Right atrium auricular region (tissue), 2 donors: Measurements from ENCODE around the gene ITGB3BP. TPM values are rescaled to one million over a fixed set of nuclear protein-coding genes. Genes with fewer than 3 reads are reported as not detected.
"Not testable (repeated sequence)": the region's sequence is repeated elsewhere in the genome, so short reads cannot be mapped to it uniquely, and the experiment has no call there.

Source experiments
- DNase-seq: peaks from one replicate; pipeline ENCODE4 v3.0.0-alpha.2; 2019; ENCODE audit warnings: low spot score
- H3K27ac ChIP-seq, 2 donors: fragments of 200-600 bp; sonication (generic); 1 replicate in 1 of 2; 2 replicates in 1 of 2; pipeline ENCODE4 v1.5.1; 2016 to 2019
- H3K27me3 ChIP-seq, 2 donors: fragments of 200-600 bp; sonication (generic); one replicate each; pipeline versions ENCODE4 v1.5.1 to v1.6.0; 2017 to 2019
- H3K36me3 ChIP-seq: fragments of 200-600 bp; sonication (generic); one replicate; pipeline ENCODE4 v1.5.1; 2016
- H3K4me1 ChIP-seq, 2 donors: fragments of 200-600 bp; sonication (generic); one replicate each; pipeline versions ENCODE4 v1.5.1 to v1.6.0; 2017 to 2019
- H3K4me3 ChIP-seq, 2 donors: fragments of 200-600 bp; sonication (generic); 1 replicate in 1 of 2; 2 replicates in 1 of 2; pipeline ENCODE4 v1.5.1; 2017 to 2019; ENCODE audit warnings: mild to moderate bottlenecking in 1 of 2, moderate library complexity in 1 of 2
- H3K9me3 ChIP-seq, 2 donors: fragments of 200-600 bp; sonication (generic); one replicate each; pipeline ENCODE4 v1.5.1; 2019
- CTCF ChIP-seq, 2 donors: fragments of 200-600 bp; sonication (generic); IDR thresholded peaks; one replicate each; pipeline ENCODE4 v1.5.1; 2019; ENCODE audit warnings: antibody characterized with exemption in 2 of 2
- total RNA-seq, 2 donors: library from RNA; depleted of rRNA; stranded (reverse); fragments of >200 nt; gene quantifications; one replicate each; pipeline ENCODE4 v1.1.0, GENCODE V29; 2016

Gene ITGB3BP
- total RNA-seq, 2 donors from 2014 or later: 5.0 to 5.7 TPM

GRCh38 chr1:63475761-63476160, 47.3 kb downstream of the ITGB3BP start:
- no peak for TF ChIP-seq CTCF (IDR thresholded peaks at IDR 0.05)
- H3K9me3 ChIP-seq: no peaks in the 10 kb centered on the region

GRCh38 chr1:63468683-63469082, 54.3 kb downstream of the ITGB3BP start:
- not testable (repeated sequence) for H3K4me3 ChIP-seq, H3K27me3 ChIP-seq, H3K36me3 ChIP-seq, H3K4me1 ChIP-seq, DNase-seq, H3K9me3 ChIP-seq, H3K27ac ChIP-seq

More at GRCh38 chr1:63475761-63476160, 47.3 kb downstream of the ITGB3BP start:
- no peaks in the 10 kb centered on the region for H3K36me3 ChIP-seq
- DNase-seq: no peak
- H3K4me1 ChIP-seq: no peaks in the 10 kb centered on the region
- no peak overlapping the region for H3K27ac ChIP-seq
- H3K27me3 ChIP-seq: no peaks in the 10 kb centered on the region
- H3K4me3 ChIP-seq: no peak overlapping the region

- Histone ChIP-seq H3K36me3 (no peaks in the 10 kb centered on the region), H3K27ac (no peak overlapping the region)
These were observed 56.3 kb downstream of the ITGB3BP start for GRCh38 chr1:63466759-63467158.

GRCh38 chr1:63466181-63466580, 56.8 kb downstream of the ITGB3BP start:
- H3K36me3 ChIP-seq: no peaks in the 10 kb centered on the region
- H3K9me3 ChIP-seq: peaks cover 0 to 10% of the 10 kb centered on the region in 2 donors
- H3K4me1 ChIP-seq: no peaks in the 10 kb centered on the region
- no peak for DNase-seq
- H3K27me3 ChIP-seq: no peaks in the 10 kb centered on the region
- no peak overlapping the region for H3K4me3 ChIP-seq
- H3K27ac ChIP-seq: no peak overlapping the region
- no peak for TF ChIP-seq CTCF (IDR thresholded peaks at IDR 0.05)

More at GRCh38 chr1:63466759-63467158, 56.3 kb downstream of the ITGB3BP start:
- Histone ChIP-seq H3K27me3 (no peaks in the 10 kb centered on the region), H3K4me3 (no peak overlapping the region), H3K4me1 (no peaks in the 10 kb centered on the region), H3K9me3 (peaks cover 0 to 5% of the 10 kb centered on the region in 2 donors)
- TF ChIP-seq CTCF (IDR thresholded peaks at IDR 0.05): peak; percentile 16 to 42
- no peak for DNase-seq

GRCh38 chr1:63463248-63463647, 59.8 kb downstream of the ITGB3BP start:
- H3K27ac ChIP-seq: no peak overlapping the region
- no peak for DNase-seq

GRCh38 chr1:63461661-63462230, 61.3 kb downstream of the ITGB3BP start:
- Histone ChIP-seq H3K36me3 (no peaks in the 10 kb centered on the region), H3K27ac (no peak overlapping the region), H3K27me3 (no peaks in the 10 kb centered on the region), H3K9me3 (peaks cover 0 to 10% of the 10 kb centered on the region in 2 donors), H3K4me3 (no peak overlapping the region), H3K4me1 (no peaks in the 10 kb centered on the region)
- no peak for TF ChIP-seq CTCF (IDR thresholded peaks at IDR 0.05)
- no peak for DNase-seq

More at GRCh38 chr1:63463248-63463647, 59.8 kb downstream of the ITGB3BP start:
- H3K4me3 ChIP-seq: no peak overlapping the region
- no peaks in the 10 kb centered on the region for H3K4me1 ChIP-seq
- no peaks in the 10 kb centered on the region for H3K36me3 ChIP-seq
- H3K27me3 ChIP-seq: no peaks in the 10 kb centered on the region
- no peak for TF ChIP-seq CTCF (IDR thresholded peaks at IDR 0.05)
- peaks cover 0 to 10% of the 10 kb centered on the region in 2 donors for H3K9me3 ChIP-seq
